Loucy (cell line): ENCODE measurements around the gene PLTP.

Source experiments
- H2AFZ ChIP-seq: fragments of 200-600 bp; sonication (generic); 2 replicates; pipeline ENCODE4 v1.6.0; 2016; ENCODE audit warnings: antibody characterized with exemption, mild to moderate bottlenecking, low read length, moderate library complexity
- H3F3A ChIP-seq: fragments of 200-600 bp; 2 replicates; pipeline ENCODE4 v1.6.0; 2016; ENCODE audit warnings: antibody characterized with exemption, low read depth, mild to moderate bottlenecking
- H3K27me3 ChIP-seq: fragments of 200-600 bp; sonication (generic); 2 replicates; pipeline ENCODE4 v1.6.1; 2014; ENCODE audit warnings: low read length, mild to moderate bottlenecking; ENCODE audit not compliant: insufficient read depth, poor library complexity, severe bottlenecking
- H3K36me3 ChIP-seq: fragments of 200-600 bp; sonication (generic); 2 replicates; pipeline ENCODE4 v1.6.1; 2016; ENCODE audit warnings: low read length; ENCODE audit not compliant: insufficient read depth
- H3K4me1 ChIP-seq: fragments of 200-600 bp; sonication (generic); 2 replicates; pipeline ENCODE4 v1.5.1; 2014; ENCODE audit warnings: low read length, mild to moderate bottlenecking; ENCODE audit not compliant: insufficient read depth, poor library complexity, severe bottlenecking
- H3K4me2 ChIP-seq: fragments of 200-600 bp; sonication (generic); 2 replicates; pipeline ENCODE4 v1.6.0; 2014; ENCODE audit warnings: antibody characterized with exemption, low read length, low read depth, mild to moderate bottlenecking; ENCODE audit not compliant: poor library complexity, severe bottlenecking
- H3K4me3 ChIP-seq: fragments of 200-600 bp; sonication (generic); 2 replicates; pipeline ENCODE4 v1.5.1; 2014; ENCODE audit warnings: low read length, mild to moderate bottlenecking, mixed read lengths; ENCODE audit not compliant: poor library complexity, severe bottlenecking
- H3K79me2 ChIP-seq: fragments of 200-600 bp; sonication (generic); 2 replicates; pipeline ENCODE4 v1.6.1; 2014; ENCODE audit warnings: low read length; ENCODE audit not compliant: insufficient read depth
- H3K9ac ChIP-seq: fragments of 200-600 bp; sonication (generic); 2 replicates; pipeline ENCODE4 v1.6.0; 2014; ENCODE audit warnings: mild to moderate bottlenecking, low read depth, low read length, moderate library complexity; ENCODE audit not compliant: poor library complexity, severe bottlenecking
- H3K9me2 ChIP-seq: fragments of 200-600 bp; sonication (generic); replicated peaks from 2 replicates; pipeline ENCODE4 v1.6.1; 2016; ENCODE audit warnings: low read depth, low read length, mixed read lengths
- H3K9me3 ChIP-seq: fragments of 200-600 bp; sonication (generic); 2 replicates; pipeline ENCODE4 v1.6.1; 2014; ENCODE audit warnings: mild to moderate bottlenecking, antibody characterized with exemption, low read length, low read depth; ENCODE audit not compliant: insufficient read depth
- H4K20me1 ChIP-seq: fragments of 200-600 bp; sonication (generic); 2 replicates; pipeline ENCODE4 v1.6.0; 2014; ENCODE audit warnings: antibody characterized with exemption, low read length, mild to moderate bottlenecking; ENCODE audit not compliant: insufficient read depth, poor library complexity, severe bottlenecking
- EZH2phosphoT487 ChIP-seq: fragments of 200-600 bp; IDR thresholded peaks from 2 replicates; pipeline ENCODE4 v1.6.1; 2018; ENCODE audit warnings: antibody characterized with exemption, mild to moderate bottlenecking, moderate library complexity, borderline replicate concordance
- TF ChIP-seq, protein P1 (sequence below): fragments of 200-600 bp; sonication (generic); conservative IDR thresholded peaks from 2 replicates; pipeline ENCODE4 v1.5.1; 2014; ENCODE audit warnings: mild to moderate bottlenecking, antibody characterized with exemption, low read length

PLTP gene

DNA sequence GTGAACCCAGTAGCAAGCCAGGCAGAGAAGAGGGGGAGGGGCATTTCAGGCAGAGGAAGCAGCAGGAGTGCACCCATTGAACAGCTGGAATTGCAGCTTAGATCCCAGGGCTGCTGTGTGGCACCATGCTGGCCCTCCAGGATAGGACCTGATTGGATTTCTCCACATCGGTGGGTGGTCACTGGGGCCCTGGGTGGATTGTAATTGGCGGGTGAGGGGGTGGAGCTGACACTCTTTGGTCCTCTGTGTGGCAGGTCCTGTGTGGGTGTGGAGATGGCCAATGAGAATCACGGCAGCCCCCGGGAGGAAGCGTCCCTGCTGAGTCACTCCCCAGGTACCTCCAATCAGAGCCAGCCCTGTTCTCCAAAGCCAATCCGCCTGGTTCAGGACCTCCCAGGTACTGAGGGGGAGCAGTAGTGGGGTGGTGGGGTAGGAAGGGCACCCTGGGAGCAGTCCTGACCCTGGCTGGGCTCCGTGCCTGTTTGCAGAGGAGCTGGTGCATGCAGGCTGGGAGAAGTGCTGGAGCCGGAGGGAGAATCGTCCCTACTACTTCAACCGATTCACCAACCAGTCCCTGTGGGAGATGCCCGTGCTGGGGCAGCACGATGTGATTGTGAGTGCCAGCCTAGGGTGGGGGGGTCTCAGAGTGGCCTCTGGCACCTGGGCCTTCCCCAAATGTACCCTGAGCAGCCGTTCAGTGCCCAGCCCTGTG is 26.9 kb upstream of the PLTP start:
- peaks cover 5% of the 10 kb centered on the region for H3K4me1 ChIP-seq
- H3K9me3 ChIP-seq = no peaks in the 10 kb centered on the region
- H3K9me2 ChIP-seq = no peaks in the 10 kb centered on the region
- H4K20me1 ChIP-seq = peaks cover 33% of the 10 kb centered on the region
- peaks cover 4% of the 10 kb centered on the region; the same call in 1 of the 2 replicates for H3F3A ChIP-seq
- H2AFZ ChIP-seq = no peak overlapping the region
- H3K27me3 ChIP-seq = no peaks in the 10 kb centered on the region
- H3K79me2 ChIP-seq = peaks cover 43% of the 10 kb centered on the region
- no peak overlapping the region for H3K4me2 ChIP-seq
- TF ChIP-seq, protein P1, sequence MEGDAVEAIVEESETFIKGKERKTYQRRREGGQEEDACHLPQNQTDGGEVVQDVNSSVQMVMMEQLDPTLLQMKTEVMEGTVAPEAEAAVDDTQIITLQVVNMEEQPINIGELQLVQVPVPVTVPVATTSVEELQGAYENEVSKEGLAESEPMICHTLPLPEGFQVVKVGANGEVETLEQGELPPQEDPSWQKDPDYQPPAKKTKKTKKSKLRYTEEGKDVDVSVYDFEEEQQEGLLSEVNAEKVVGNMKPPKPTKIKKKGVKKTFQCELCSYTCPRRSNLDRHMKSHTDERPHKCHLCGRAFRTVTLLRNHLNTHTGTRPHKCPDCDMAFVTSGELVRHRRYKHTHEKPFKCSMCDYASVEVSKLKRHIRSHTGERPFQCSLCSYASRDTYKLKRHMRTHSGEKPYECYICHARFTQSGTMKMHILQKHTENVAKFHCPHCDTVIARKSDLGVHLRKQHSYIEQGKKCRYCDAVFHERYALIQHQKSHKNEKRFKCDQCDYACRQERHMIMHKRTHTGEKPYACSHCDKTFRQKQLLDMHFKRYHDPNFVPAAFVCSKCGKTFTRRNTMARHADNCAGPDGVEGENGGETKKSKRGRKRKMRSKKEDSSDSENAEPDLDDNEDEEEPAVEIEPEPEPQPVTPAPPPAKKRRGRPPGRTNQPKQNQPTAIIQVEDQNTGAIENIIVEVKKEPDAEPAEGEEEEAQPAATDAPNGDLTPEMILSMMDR = no peak
- TF ChIP-seq EZH2phosphoT487 = no peak
- H3K36me3 ChIP-seq = peaks cover 53% of the 10 kb centered on the region
- H3K4me3 ChIP-seq = no peak overlapping the region
- H3K9ac ChIP-seq = no peak overlapping the region

DNA sequence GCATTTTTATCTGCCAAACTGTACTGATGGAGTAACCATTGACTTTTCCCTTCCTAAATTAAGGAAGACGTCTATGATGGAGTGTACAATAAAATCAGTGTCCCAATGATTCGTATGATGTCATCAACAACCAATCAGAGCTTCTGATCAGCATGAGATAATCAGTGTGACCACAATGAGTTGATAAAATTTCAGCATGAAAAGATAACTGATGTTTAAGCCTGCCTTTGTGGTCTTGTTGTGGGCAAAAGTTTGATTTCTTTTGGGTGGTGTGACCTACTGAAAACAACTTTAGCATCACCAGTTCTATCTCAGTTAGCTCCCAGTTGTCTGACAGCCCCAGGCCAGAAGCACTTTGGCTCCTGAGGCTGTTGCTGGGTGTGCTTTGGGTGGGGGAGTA is 25.8 kb upstream of the PLTP start:
- Histone ChIP-seq H3K4me1 (peaks cover 11% of the 10 kb centered on the region), H3F3A (peaks cover 4% of the 10 kb centered on the region; the same call in 1 of the 2 replicates), H4K20me1 (peaks cover 41% of the 10 kb centered on the region), H3K9me3 (no peaks in the 10 kb centered on the region), H3K79me2 (peaks cover 52% of the 10 kb centered on the region), H3K4me3 (no peak overlapping the region), H3K4me2 (no peak overlapping the region), H3K27me3 (no peaks in the 10 kb centered on the region), H3K9me2 (no peaks in the 10 kb centered on the region), H3K36me3 (peaks cover 42% of the 10 kb centered on the region), H2AFZ (no peak overlapping the region), H3K9ac (no peak overlapping the region)
- TF ChIP-seq, protein P1 = no peak
- TF ChIP-seq EZH2phosphoT487 = no peak

DNA sequence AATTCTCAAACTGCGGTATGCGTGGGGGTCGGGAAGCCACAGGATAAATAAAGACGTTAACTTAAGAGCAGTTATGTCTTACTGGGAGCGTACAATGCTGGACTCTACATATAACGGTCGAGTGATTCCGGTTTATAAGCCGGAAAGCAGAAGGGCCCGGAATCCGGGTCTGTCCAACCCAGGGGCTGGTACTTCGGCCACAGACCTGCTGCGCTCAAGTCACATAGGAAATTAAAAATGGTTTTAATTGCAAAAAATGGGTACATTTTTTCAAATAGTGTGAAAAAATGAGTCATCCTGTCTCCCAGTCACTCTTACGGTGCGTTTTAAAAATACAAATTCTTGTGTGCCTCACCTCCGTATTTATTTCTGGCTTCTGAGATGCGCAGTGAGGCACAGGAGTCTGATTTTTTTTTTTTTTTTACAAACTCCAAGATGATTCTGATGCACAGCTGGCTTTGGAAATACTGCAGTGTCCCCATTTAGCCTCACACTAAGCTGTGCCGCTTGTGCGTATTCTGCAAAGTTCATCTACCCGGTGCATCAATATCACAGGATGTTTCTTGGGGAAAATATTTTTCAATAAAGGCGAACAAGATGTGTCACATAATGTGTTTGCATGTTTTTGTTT is 23.6 kb upstream of the PLTP start:
- no peaks in the 10 kb centered on the region for H3K27me3 ChIP-seq
- peak overlapping the region; percentile 96 for H3K4me2 ChIP-seq
- H4K20me1 ChIP-seq = peaks cover 41% of the 10 kb centered on the region
- peaks cover 11% of the 10 kb centered on the region for H3K4me1 ChIP-seq
- H2AFZ ChIP-seq = peak overlapping the region; percentile 56; the same call in 1 of the 2 replicates
- H3K79me2 ChIP-seq = peaks cover 57% of the 10 kb centered on the region
- H3K9me3 ChIP-seq = no peaks in the 10 kb centered on the region
- peak overlapping the region; percentile 85 for H3K9ac ChIP-seq
- TF ChIP-seq EZH2phosphoT487 = no peak
- TF ChIP-seq, protein P1 = no peak
- peak overlapping the region; percentile 97 for H3K4me3 ChIP-seq
- H3F3A ChIP-seq = peaks cover 4% of the 10 kb centered on the region; the same call in 1 of the 2 replicates
- no peaks in the 10 kb centered on the region for H3K9me2 ChIP-seq
- H3K36me3 ChIP-seq = peaks cover 33% of the 10 kb centered on the region
